ENCODE data around the gene CLIC5. TPM values are rescaled to one million over a fixed set of nuclear protein-coding genes. Genes with fewer than 3 reads are reported as not detected.

The CLIC5 gene
- total RNA-seq, 1 donor from 2014 or later = 0.24 TPM

DNA sequence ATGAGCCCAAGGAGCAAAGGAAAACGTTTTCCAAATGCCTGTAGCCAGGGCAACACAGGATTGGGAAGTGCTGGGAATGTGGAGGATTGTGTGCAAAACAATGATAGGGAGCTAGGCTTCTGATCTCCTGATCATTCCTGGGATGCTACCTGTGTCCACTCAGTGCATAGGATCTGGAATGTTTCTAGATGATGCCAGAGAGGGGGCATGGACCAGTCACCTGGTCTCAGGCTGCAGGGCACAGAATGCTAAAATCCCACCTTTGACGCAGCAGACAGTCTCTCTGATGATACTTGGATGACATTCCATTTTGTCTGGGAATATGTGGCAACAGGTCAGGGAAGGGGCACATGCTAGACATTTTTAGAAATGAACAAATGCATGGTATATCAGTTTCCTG, 128.9 kb downstream of the CLIC5 start:
- no peak for ATAC-seq

DNA sequence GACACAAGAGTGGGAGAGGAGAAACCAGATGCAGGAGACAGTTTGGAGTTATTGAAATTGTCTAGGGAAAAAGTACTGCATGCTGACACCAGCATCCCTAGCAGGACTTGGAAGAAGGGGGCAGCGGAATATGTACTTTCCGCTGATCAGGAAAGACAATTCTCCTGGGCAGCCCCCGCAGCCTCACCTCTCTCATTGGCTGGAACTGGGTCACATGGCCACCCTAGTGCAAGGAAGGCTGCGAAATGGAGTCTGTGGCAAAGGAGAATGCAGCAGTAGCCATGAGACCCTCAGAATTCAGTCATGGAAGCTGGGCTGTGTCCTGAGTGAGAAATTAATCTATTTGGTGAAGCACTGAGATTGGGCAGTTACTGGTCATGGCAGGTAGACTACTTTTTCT, 131.3 kb downstream of the CLIC5 start:
- ATAC-seq = no peak

DNA sequence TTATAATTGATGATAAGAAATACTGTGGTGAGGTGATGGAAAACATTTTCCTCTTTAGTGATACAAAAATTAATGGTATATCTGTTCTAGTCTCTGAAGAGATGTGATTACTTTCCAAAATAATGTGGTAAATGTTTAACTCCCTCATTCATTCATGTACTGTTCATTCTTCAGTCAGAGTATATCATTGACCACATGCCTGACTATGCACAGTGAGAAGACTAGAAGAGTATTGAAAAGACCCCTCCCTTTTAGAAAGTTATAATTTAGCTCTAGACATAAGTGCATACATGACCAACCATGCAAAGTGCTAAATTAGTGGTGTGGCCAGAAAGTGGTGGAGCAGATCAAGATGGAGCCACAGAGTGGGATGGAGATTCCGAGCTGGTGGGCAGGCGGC, 133.0 kb downstream of the CLIC5 start:
- no peak for ATAC-seq

DNA sequence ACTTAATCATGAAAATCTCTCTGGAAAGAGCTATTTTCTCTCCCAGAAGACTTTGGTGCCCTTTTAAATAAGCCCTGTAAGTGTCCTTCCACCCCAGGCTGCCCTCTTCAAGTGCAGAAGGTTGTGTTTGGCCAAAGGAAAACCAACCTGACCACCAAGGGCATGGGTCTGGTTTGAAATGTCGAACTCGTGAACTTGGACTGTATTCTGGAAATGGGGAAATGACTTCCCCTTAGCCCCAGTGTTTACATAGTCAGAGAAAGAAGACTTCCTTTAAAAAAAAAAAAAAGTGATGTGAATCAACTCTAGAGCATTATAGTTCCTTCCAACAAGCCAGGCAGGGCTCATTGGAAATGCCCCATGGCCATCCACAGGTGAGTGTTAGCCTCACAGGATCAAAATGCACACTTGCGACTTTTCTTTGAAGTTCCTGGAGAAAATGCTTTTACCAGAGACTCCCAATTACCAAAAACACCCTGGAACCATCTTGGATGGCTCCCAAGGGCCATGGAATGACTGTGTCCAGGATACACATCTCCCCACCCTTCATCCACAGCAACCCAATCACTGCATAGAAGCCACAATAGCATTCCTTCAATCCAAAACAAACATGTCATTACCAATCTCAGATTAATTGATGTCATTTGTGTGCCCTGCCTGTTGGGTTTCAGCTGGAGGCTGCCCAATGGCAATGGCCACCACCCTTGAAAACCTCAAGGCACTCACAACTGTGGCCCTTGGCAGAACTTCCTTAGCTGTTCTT, 133.8 kb downstream of the CLIC5 start:
- ATAC-seq = no peak

DNA sequence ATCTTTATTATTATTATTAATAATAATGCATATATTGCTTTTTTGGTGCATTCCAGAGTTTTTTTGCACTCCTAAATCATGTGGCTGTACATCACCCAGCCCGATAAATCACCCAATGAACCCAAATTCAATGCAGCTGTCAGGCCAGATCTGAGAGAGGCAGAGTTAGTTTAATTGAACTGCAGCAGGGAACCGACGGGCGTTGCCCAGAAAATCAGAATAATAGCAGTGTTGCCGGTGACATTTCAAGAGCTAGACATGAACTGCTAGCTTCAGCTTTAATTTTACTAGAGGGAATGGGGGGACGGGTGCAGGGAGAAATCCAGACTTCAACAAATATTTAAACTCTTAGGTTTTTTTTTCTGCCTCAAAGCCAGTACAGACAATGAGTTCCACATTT, 135.0 kb downstream of the CLIC5 start:
- no peak for ATAC-seq

DNA sequence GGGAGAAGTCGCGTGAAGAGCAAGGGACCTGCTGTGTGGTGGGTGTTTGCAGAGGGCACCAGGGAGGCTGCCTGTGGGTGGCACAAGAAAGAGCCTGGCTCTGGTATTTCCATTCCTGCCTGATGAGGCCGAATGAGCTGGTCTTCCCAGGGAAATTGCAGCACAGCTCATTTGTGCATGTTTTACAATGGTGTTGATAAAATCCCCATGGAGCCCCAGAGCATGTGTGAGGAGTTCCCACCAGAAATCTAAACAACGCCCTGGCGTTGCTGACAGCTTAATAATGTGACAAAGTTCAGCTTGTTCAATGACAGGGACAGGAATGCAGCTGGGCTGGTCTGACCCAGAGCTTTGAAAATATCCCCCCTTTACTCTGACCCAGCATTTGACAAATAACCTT, 135.5 kb downstream of the CLIC5 start:
- no peak for ATAC-seq

DNA sequence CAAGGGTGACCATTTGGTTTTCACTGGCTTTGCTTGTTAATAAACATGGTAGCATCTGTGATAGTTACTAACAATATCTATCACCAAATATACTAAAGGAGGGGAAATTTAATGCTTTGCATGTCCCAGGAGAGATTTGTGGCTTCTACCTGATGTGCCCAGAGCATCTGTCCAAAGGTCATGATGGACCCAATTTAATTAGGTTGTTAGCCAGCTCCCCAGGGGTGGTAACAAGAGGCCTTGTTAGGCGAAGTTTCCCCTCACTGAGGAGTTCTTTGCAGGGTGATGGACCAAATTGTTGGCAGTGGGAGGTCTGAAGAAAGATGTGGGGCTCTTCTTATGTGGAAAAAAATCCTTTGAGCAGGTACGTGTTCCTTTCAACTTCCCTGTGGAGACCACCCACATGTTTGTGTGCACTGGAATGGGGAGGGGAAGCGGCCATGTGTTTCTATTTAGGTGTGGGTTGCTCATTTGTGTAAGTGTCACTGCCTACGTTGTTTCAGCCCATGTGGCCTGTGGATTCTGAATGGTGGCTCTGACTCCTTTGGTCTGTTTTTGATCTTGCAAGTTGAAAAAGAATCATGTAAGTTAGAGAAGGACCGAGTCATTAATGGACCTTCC, 137.6 kb downstream of the CLIC5 start:
- ATAC-seq = no peak

DNA sequence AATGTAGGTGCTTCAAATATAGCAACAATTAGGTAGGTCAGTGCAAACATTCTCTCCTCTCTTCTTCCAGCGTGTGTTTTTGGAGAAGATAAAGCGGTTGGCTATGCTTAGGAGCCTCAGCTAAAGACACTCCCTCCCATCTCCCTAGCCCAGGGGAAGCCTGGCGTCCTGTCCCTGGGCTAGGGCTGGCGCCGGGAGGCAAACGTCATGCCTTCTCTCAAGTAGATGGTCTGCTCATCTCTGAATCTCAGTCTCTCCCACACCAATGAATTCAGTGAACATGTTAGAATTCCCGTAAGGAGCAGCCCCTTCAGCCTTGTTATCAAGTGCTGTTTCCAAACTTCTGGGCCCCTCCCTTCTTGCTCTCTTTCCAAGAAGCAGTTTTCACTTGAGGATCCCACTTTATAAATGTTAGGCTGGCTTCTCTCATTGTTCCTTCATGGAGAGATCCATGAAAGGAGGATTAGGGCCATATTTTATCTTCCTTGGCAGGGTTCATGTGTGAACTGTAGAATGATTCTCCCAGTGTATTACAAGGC, 142.8 kb downstream of the CLIC5 start:
- no peak for ATAC-seq

DNA sequence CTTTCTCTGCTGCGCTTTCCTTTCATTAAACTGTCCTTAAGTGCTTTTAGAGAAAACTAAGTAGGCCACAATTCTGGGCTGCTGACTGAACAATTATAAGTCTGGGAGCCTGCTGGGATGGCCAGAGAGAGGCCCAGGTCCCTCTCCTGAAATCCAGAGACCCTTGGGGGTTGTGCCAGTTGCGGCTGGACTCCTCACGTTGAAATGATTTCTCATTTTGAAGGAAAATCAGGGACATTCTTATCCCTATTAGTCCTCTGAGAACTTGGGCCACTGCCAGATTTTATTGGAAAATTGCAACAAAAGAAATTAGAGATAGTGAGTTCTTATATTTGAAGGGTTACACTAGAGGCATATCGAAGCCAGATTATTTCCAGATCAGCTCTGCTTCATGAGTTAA, 145.1 kb downstream of the CLIC5 start:
- ATAC-seq = no peak

DNA sequence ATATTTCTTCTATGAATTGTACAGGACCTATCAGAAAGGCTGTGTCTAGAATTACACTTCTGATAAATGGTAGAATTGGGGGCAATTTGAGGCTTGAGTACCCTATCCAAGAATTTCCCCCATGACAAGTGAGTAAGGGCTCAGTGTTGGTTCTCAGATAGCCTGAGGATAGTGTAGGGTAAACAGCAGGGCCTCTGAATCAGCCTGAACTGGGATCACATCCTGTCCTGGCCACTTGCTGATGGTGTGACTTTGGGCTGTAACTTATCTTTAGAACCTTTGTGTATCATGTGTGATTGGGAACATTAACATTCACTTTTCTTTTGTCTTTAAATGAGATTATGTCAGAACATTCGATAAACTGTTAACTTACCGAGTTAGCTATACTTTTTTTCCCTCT, 151.0 kb downstream of the CLIC5 start:
- ATAC-seq = no peak

DNA sequence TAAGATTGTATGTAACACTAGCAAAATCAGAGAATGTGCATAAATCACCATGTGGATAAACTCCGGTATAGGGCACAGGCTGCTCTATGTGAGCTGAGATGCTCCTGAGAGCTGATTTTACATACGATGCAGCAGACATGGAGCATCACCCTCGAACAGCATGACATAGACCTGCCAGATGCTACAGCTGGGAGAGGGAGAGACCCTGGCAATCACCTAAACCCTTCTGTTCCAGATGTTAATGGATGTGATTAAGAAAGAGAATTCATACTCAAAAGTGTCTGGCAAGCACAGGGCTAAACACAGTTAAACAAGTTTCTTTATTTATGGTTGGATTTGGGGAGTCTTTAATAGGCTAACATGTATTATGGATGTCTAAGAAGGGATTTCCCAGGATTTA, 157.0 kb downstream of the CLIC5 start:
- ATAC-seq = no peak

DNA sequence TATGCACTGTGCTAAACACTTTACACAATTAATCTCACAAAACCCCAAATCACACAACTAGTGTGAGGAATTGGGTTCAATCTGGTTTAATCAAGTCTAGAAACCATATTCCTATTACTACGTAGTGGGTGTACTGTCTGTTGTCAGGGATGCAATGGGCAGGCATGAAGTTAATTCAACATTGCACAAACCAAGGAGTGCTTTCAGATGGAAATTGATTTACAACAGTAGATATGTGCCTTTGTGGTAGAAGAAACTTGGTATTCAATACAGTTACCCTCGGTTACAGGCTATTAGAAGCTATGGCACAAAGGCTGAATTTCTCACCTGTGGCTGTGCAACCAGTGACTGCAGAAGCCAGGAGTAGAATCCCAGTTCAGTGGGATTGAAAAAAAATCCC, 157.8 kb downstream of the CLIC5 start:
- no peak for ATAC-seq

DNA sequence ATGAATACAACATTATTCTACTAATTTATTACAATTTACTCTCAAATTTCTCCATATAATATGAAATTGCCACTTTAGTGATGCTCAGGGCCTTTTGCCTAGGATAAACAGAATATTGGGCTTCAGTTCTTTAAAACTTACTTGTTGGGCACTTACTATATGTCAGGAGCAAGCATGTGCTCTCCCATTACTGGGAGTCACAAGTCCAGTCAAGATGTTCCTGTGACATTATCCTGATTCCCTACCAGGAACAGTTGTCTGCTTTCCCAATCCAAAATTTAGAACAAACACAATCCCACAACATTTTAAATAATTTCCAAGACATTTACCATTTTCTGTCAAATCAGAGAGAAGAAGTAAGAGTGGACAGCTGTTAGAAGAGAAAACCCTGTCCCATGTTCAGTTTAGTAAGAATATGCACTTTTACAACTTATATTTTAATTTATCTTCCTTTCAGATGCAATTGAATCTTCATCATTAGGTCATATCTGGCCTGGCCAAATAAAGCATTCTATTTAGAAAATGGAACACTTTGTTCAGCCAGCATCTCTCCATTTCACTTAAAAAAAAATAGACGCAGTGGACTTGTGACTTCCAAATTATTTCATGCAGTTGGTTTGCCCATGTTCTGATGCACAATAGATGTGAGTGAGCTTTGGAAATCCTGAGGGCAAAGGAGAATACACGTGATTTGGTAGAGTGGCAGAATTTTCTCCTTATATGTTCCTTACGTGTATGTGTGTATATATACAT, 159.8 kb downstream of the CLIC5 start:
- no peak for ATAC-seq

DNA sequence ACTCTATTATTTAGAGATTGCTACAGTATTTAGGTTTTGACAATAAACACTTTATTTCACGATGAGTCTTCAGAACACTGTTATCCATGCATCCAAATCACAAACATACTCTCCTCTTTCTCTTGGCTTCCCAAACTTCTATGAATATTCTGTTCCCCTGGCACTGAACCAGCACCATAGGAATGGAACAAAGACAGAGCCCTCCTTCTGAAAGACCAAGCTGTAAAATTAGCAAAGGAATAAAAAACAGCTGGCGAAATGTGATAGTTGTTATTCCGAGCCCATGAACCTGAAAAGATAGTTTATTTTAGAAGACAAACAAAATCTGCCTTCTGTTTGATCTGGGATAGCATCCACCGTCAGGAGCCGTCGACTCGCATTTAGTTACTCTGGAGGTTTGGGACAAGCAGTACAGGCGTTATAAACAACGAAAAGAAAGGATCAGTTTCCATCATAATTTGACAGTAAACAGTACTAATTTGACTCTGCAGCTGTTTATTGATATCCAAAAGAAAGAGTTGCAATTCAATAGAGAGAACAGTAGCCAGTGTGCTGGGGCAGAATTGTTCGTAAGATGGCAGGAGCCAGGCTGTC, 161.4 kb downstream of the CLIC5 start:
- no peak for ATAC-seq

DNA sequence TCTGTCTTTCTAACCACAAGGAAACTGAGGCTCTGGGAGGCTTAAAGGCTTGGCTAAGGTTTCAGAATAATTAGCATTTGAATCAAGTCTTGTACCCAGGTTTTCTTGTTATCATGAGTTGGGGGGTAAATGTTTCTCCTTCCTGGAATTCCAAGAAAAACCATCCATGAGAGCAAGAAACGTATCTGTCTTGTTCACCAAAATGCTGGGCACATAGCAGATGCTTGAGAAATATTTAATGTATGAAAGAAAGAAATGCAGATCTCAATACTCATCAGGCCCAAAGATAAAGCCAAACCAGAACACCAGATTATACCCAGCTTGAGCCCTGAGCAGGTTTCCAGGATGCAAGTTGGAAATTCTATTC, 164.6 kb downstream of the CLIC5 start:
- ATAC-seq = no peak

DNA sequence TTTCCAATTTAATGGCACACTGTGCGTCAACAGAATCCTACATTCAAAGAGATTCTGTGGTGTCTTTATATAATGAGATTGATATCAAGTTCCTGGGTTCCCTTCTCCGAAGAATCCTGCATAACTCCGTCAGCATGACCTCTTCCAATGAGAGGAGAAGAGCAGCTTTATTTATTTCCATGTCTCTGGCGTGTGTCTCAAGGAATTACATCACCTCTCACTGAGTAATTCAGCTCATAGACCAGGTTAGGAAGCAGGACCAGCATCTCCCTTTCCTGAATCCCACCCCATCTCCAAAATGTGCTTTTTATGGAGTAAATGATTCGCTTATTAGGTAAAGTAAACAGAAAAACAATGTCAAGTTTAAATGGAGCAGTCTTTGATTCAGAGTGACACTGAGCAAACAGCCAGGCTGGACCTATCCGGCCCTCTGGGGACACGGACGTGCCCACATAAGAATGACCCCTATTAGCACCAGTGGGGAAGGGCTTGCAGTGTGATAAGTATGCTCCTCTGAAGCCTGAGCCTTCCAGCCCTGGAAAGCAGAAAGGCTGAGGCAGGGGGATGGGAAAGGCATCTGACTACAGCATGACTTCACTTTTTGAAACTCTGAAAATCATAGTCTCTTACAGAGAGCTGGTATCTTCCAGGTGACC, 165.2 kb downstream of the CLIC5 start:
- no peak for ATAC-seq

DNA sequence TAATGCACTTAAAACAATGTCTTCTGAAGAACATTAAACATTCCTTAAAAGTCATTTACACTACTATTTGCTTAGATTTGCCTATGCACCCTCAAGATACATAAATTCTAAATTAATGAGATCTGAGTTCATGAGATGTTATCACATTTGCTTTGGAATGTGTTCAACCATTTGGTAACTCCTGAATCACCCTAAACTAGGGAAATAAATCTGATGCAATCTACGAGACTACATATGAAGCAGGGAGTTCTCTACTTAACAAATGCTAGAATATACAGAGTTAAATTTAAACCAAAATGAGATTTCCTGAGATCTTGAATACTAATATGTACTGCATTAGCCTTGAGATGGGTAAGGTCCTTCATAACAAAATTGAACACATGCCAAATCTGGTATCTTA, 170.1 kb downstream of the CLIC5 start:
- no peak for ATAC-seq

DNA sequence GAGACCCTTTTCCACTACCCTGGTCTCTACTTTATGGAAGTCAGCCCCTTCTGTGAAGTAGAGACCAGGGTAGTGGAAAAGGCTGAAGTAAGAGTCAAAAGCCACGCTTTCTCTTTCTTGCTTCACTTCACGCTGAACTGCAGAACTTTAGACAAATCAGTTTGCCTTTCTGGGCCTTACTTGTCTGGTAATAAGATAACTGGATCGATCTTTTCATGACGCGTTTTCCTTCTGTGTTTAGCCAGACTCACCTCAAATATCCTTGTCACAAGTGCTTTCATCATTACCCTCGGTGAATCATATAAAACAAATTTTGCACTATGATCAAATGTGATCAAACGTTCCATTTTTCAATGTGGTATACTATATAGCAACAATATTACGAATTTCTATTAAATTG, 170.7 kb downstream of the CLIC5 start:
- ATAC-seq = no peak

DNA sequence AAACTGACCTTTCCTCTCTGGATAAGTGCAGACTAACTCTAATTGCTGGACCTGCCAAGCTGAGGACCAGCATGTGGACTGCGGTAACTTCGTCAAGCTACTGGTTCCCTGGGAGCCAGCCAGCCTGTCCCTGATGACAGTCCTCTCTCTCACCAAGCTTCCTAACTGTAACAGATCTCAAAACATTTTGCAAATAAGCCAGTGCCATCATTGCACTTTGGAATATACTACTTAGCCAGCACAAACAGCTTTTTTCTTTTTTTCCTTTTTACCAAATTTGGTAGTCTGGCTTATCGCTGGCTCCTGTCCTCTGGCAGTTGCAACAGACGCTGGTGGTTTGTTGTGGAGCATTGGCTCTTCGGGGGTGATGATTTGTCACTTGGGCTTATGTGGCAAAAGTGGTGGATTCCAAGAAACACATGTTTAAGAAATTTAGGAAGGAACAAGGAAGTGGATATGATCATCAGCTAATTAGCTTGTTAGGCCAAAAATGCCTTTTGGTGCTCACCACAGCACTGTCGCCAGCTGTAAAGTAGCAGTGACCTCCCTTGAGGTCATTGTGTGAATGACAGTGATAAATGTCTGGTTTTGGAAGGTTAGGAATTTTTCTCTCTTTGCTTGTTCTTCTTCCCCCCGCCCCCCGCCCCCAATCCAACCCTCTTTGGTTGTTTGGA, 171.7 kb downstream of the CLIC5 start:
- ATAC-seq = no peak

DNA sequence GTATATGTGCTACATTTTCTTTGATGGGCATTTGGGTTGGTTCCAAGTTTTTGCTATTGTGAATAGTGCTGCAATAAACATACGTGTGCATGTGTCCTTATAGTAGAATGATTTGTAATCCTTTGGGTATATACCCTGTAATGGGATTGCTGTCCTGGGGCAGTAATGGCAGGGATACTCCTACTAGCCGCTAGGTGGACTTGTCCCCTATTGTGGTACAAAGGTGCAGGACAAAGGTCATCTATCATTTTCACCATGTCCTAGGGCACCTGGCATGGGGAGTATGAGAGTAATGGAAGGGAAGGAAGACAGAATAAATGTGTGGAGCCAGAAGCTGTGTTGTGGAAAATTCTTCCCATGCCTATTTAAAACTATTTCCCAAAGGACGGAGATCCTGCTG, 174.6 kb downstream of the CLIC5 start:
- no peak for ATAC-seq

DNA sequence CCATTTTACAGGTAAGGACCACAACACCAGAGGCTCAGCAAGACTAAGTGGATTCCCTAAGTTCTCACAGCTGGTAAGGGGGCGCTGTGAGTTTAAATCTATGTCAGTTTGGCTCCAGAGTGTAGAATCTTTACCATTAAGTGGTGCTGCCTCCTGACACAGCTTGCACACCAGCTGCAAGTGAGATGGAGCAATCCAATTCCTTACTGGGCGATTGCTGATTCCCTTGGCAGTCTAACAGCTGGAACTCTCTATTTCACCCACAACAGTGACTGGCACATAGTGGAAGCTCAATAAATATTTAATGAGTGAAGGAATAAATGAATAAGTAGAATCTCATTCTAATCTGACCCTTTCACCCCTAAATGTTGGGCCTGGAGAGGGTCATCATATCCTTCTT, 176.7 kb downstream of the CLIC5 start:
- no peak for ATAC-seq

DNA sequence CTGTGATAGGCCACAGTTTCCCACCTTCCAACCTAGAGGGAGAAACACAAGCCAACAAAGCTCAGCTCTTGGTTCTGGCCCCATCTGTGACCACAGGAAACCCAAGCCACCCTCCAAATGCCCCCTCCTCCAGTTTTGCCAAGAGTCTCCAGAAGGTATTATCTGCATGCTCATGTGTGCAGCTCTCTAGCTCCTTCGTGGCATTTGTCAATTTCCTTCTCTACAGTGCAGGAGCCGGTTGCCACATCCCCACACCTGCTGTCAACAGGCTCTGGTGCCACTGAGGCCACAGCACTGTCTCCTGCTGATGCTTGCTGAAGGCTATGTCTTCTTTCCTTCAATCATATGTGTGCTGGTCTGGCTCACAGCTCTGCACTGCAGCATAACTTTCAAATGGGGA, 177.2 kb downstream of the CLIC5 start:
- ATAC-seq = no peak
